ENCODE data around the gene ELK1. TPM values are rescaled to one million over a fixed set of nuclear protein-coding genes. Genes with fewer than 3 reads are reported as not detected.

ELK1 gene
- total and polyA plus RNA-seq, 2 of the 4 experiments (the other 2 are of a cell fraction) = 10.0 to 24.3 TPM

DNA sequence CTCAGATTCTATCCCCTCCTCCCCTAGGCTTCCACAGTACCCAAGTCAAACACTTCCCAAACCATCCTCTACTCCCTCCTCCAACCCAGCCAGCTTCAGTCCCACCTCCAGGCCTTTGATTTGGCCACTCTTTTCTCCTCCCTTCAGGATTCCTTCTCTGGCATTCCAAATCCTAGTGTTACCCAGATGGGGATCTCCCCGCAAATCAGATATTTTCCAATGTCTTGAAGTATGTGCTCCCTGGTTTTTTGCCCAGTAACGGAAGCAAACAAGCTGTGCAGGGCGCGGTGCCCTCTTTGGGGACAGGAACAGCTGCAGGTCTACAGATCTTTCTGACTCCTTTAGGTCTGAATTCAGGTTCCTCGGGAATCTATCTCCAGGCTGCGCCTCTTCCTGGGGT lies 28.5 kb downstream of the ELK1 start:
- no peak overlapping the region for H3K4me2 ChIP-seq (ENCODE audit: low read depth, low read length)
- no peak overlapping the region for H4K8ac ChIP-seq (ENCODE audit: low read depth in 2 of 2, low read length in 2 of 2)
- no peaks in the 10 kb centered on the region for H3K79me1 ChIP-seq (ENCODE audit: low read depth in 1 of 2, low read length in 2 of 2)
- dilution Hi-C loops (cut with HindIII; ENCODE audit: low sequenced_read_pairs, unreplicated experiment) = no loop called here
- no peak overlapping the region for H2BK15ac ChIP-seq (ENCODE audit: low read depth, low read length)
- H3K27ac ChIP-seq (ENCODE audit: insufficient read depth, low read length) = no peak overlapping the region
- H2AFZ ChIP-seq (replicated peaks; ENCODE audit: low read length, poor library complexity) = no peak overlapping the region
- intact Hi-C loops (cut with micrococcal nuclease) = no loop called here
- no peak overlapping the region for H3K56ac ChIP-seq (ENCODE audit: extremely low read depth, insufficient read depth, low read length)
- ChIA-PET CTCF (no interaction called here), POLR2A (ENCODE audit: unreplicated experiment) (no interaction called here)
- ATAC-seq (ENCODE audit: low read depth) (no peak), DNase-seq (no peak)
- no peak overlapping the region for H3K18ac ChIP-seq (ENCODE audit: low read depth, low read length)
- H3K14ac ChIP-seq (replicated peaks; ENCODE audit: low read depth, low read length) = no peak overlapping the region
- H2BK120ac ChIP-seq (ENCODE audit: low read depth, low read length) = no peak overlapping the region
- H2AK9ac ChIP-seq (replicated peaks; ENCODE audit: low read depth, low read length, poor library complexity) = no peak overlapping the region
- no peaks in the 10 kb centered on the region for H3K4me1 ChIP-seq (ENCODE audit: control insufficient read depth, insufficient read depth, low read length)
- H3K4me3 ChIP-seq (ENCODE audit: insufficient read depth, low read depth, low read length) = no peak overlapping the region
- no peak overlapping the region for H4K5ac ChIP-seq (ENCODE audit: low read depth, low read length)
- no peak overlapping the region for H4K91ac ChIP-seq (ENCODE audit: insufficient read depth, low read depth, low read length)
- no peaks in the 10 kb centered on the region for H3K9me1 ChIP-seq (ENCODE audit: insufficient read depth, low read length)
- H3K36me3 ChIP-seq (ENCODE audit: control insufficient read depth, insufficient read depth, low read length) = no peaks in the 10 kb centered on the region
- no peaks in the 10 kb centered on the region for H3K9me3 ChIP-seq (ENCODE audit: control insufficient read depth, insufficient read depth, low read length)
- no peak overlapping the region for H3K4ac ChIP-seq (ENCODE audit: low read depth, low read length)
- H3K27me3 ChIP-seq (ENCODE audit: control insufficient read depth, insufficient read depth, low read length) = peaks cover 7% of the 10 kb centered on the region; the same call in 1 of the 2 replicates
- H4K20me1 ChIP-seq (ENCODE audit: insufficient read depth, low read length) = no peaks in the 10 kb centered on the region
- H2BK5ac ChIP-seq (ENCODE audit: low read depth, low read length, poor library complexity, severe bottlenecking) = no peak overlapping the region
- no peak overlapping the region for H3K9ac ChIP-seq (ENCODE audit: low read depth, low read length)
- no peak overlapping the region for H2BK20ac ChIP-seq (ENCODE audit: low read depth, low read length)
- WGBS, 2 experiments (ENCODE audit: extremely low coverage in 2 of 2, insufficient read length in 1 of 2) = no CpG with 5 or more reads among the region's 6 CpGs
- in situ Hi-C loops (cut with MboI; ENCODE audit: low sequenced_read_pairs) = no loop called here
- TF ChIP-seq MXI1 (IDR thresholded peaks at IDR 0.05; ENCODE audit: borderline replicate concordance, low read depth, low read length) (no peak), RAD21 (IDR thresholded peaks at IDR 0.05; ENCODE audit: low read length) (no peak)
- H3K23ac ChIP-seq (ENCODE audit: low read depth, low read length) = no peak overlapping the region
- BruUV-seq (replicated peaks) = no TSS peak
- no peak overlapping the region for H2AK5ac ChIP-seq (ENCODE audit: low read depth, low read length)

Measured in IMR-90 (cell line).